Measurements from ENCODE around the gene ZNF221. TPM values are rescaled to one million over a fixed set of nuclear protein-coding genes. Genes with fewer than 3 reads are reported as not detected.

ZNF221 gene
- total RNA-seq, 4 donors from 2014 or later = 4.2 to 14.3 (median 6.2) TPM

GRCh38 chr19:43906774-43907173, 44.3 kb upstream of the ZNF221 start:
- 95 to 100% methylated on average over 1 to 2 of the region's 2 CpGs for WGBS, 2 donors (ENCODE audit: low coverage in 1 of 2)
- Histone ChIP-seq H3K9me3 (peaks cover 5 to 95% (median 6%) of the 10 kb centered on the region in 3 donors), H3K36me3 (no peaks in the 10 kb centered on the region), H3K27ac (no peak overlapping the region), H3K4me3 (no peak overlapping the region), H3K4me1 (peaks cover 0 to 4% (median 0%) of the 10 kb centered on the region in 3 donors), H3K27me3 (no peaks in the 10 kb centered on the region)
- no peak for ATAC-seq
- TF ChIP-seq POLR2A (IDR thresholded peaks at IDR 0.05) (no peak), POLR2AphosphoS5 (IDR thresholded peaks at IDR 0.05) (no peak), EP300 (IDR thresholded peaks at IDR 0.05) (no peak), CTCF (IDR thresholded peaks at IDR 0.05) (no peak)

GRCh38 chr19:43908659-43909058, 42.4 kb upstream of the ZNF221 start:
- H3K36me3 ChIP-seq = peaks cover 0 to 12% of the 10 kb centered on the region in 2 donors
- no peak for ATAC-seq

GRCh38 chr19:43910884-43911283, 40.1 kb upstream of the ZNF221 start:
- Histone ChIP-seq H3K4me3 (no peak overlapping the region), H3K4me1 (no peaks in the 10 kb centered on the region), H3K27ac (no peak overlapping the region), H3K9me3 (peaks cover 7 to 100% (median 23%) of the 10 kb centered on the region in 3 donors), H3K36me3 (peaks cover 13 to 34% of the 10 kb centered on the region in 2 donors), H3K27me3 (no peaks in the 10 kb centered on the region)
- TF ChIP-seq POLR2A (IDR thresholded peaks at IDR 0.05) = no peak
- no peak for TF ChIP-seq CTCF (IDR thresholded peaks at IDR 0.05)
- TF ChIP-seq EP300 (IDR thresholded peaks at IDR 0.05) = no peak
- TF ChIP-seq POLR2AphosphoS5 (IDR thresholded peaks at IDR 0.05) = no peak
- no peak for ATAC-seq

More at GRCh38 chr19:43908659-43909058, 42.4 kb upstream of the ZNF221 start:
- Histone ChIP-seq H3K4me1 (no peaks in the 10 kb centered on the region), H3K27me3 (no peaks in the 10 kb centered on the region), H3K4me3 (no peak overlapping the region), H3K9me3 (peaks cover 5 to 100% (median 12%) of the 10 kb centered on the region in 3 donors), H3K27ac (no peak overlapping the region)
- TF ChIP-seq POLR2A (IDR thresholded peaks at IDR 0.05) (no peak), POLR2AphosphoS5 (IDR thresholded peaks at IDR 0.05) (no peak), CTCF (IDR thresholded peaks at IDR 0.05) (no peak), EP300 (IDR thresholded peaks at IDR 0.05) (no peak)
- WGBS, 2 donors (ENCODE audit: low coverage in 1 of 2) = 100% methylated on average over 1 of the region's 1 CpG

GRCh38 chr19:43913383-43913782, 37.6 kb upstream of the ZNF221 start:
- Histone ChIP-seq H3K4me3 (no peak overlapping the region), H3K4me1 (no peaks in the 10 kb centered on the region), H3K36me3 (peaks cover 30 to 59% of the 10 kb centered on the region in 2 donors), H3K9me3 (peaks cover 5 to 100% (median 20%) of the 10 kb centered on the region in 3 donors), H3K27me3 (no peaks in the 10 kb centered on the region), H3K27ac (no peak overlapping the region)
- TF ChIP-seq POLR2A (IDR thresholded peaks at IDR 0.05) (no peak), CTCF (IDR thresholded peaks at IDR 0.05) (no peak), EP300 (IDR thresholded peaks at IDR 0.05) (no peak), POLR2AphosphoS5 (IDR thresholded peaks at IDR 0.05) (no peak)
- ATAC-seq = no peak
- WGBS, 2 donors (ENCODE audit: low coverage in 1 of 2) = 98 to 100% methylated on average over 5 to 7 of the region's 7 CpGs

- 81 to 90% methylated on average over 2 to 3 of the region's 3 CpGs for WGBS, 2 donors (ENCODE audit: low coverage in 1 of 2)
- Histone ChIP-seq H3K27ac (no peak overlapping the region), H3K4me3 (no peak overlapping the region), H3K4me1 (no peaks in the 10 kb centered on the region), H3K27me3 (no peaks in the 10 kb centered on the region), H3K9me3 (peaks cover 5 to 100% (median 20%) of the 10 kb centered on the region in 3 donors), H3K36me3 (peaks cover 36 to 66% of the 10 kb centered on the region in 2 donors)
- TF ChIP-seq POLR2A (IDR thresholded peaks at IDR 0.05) (no peak), EP300 (IDR thresholded peaks at IDR 0.05) (no peak), POLR2AphosphoS5 (IDR thresholded peaks at IDR 0.05) (no peak), CTCF (IDR thresholded peaks at IDR 0.05) (no peak)
- no peak for ATAC-seq
Measured at GRCh38 chr19:43914051-43914450, 37.0 kb upstream of the ZNF221 start.

Measured in gastroesophageal sphincter (tissue), 4 donors.